LNCAP (cell line): ENCODE data around the gene LYPLA2.

ENCODE experiments used
- CTCF ChIP-seq: fragments of 450-650 bp; IDR thresholded peaks from 2 replicates; pipeline ENCODE4 v1.5.1; 2017; ENCODE audit warnings: mild to moderate bottlenecking

LYPLA2 gene

GRCh38 chr1:23800400-23801337, 9.7 kb downstream of the LYPLA2 start, which contains the start of gene GALE:
GALE (minus strand) TSS chr1:23800754; CDS start chr1:23799007, 1,747 bp downstream.
- TF ChIP-seq CTCF = no peak

- TF ChIP-seq CTCF = no peak
These were observed 10.4 kb downstream of the LYPLA2 start for GRCh38 chr1:23801338-23801748.

- no peak for TF ChIP-seq CTCF
These were observed 10.9 kb downstream of the LYPLA2 start for GRCh38 chr1:23801876-23802275.

- TF ChIP-seq CTCF = no peak
These were observed 12.7 kb downstream of the LYPLA2 start for GRCh38 chr1:23803674-23804073.

- TF ChIP-seq CTCF = no peak
These were observed 13.4 kb downstream of the LYPLA2 start for GRCh38 chr1:23804183-23804835.

- TF ChIP-seq CTCF = no peak
These were observed 14.1 kb downstream of the LYPLA2 start for GRCh38 chr1:23805025-23805424.

- no peak for TF ChIP-seq CTCF
These were observed 15.3 kb downstream of the LYPLA2 start for GRCh38 chr1:23806280-23806679.
